ENCODE measurements around the gene LRP11. TPM values are rescaled to one million over a fixed set of nuclear protein-coding genes. Genes with fewer than 3 reads are reported as not detected.
"Not testable (repeated sequence)": the region's sequence is repeated elsewhere in the genome, so short reads cannot be mapped to it uniquely, and the experiment has no call there.

The LRP11 gene
- total RNA-seq, 1 donor from 2014 or later = 129 TPM

- no peak overlapping the region for H3K4me3 ChIP-seq (ENCODE audit: low read depth, low read length)
- FAIRE-seq = no peak
- TF ChIP-seq CTCF (IDR thresholded peaks at IDR 0.05; ENCODE audit: insufficient read depth, low read length, severe bottlenecking) = no peak
- peak; percentile 84 for DNase-seq (ENCODE audit: low read depth)
- H3K27me3 ChIP-seq (ENCODE audit: control insufficient read depth, insufficient read depth, low read length) = no peaks in the 10 kb centered on the region
- no peaks in the 10 kb centered on the region for H3K36me3 ChIP-seq (ENCODE audit: control insufficient read depth, insufficient read depth, low read length)
These were observed 31.7 kb upstream of the LRP11 start for GRCh38 chr6:149895833-149896271.

GRCh38 chr6:149895048-149895590 is 31.0 kb upstream of the LRP11 start:
- no peaks in the 10 kb centered on the region for H3K27me3 ChIP-seq (ENCODE audit: control insufficient read depth, insufficient read depth, low read length)
- FAIRE-seq (no peak), DNase-seq (ENCODE audit: low read depth) (peak; percentile 66)
- H3K4me3 ChIP-seq (ENCODE audit: low read depth, low read length) = no peak overlapping the region
- TF ChIP-seq CTCF (IDR thresholded peaks at IDR 0.05; ENCODE audit: insufficient read depth, low read length, severe bottlenecking) = peak; percentile 15
- no peaks in the 10 kb centered on the region for H3K36me3 ChIP-seq (ENCODE audit: control insufficient read depth, insufficient read depth, low read length)

GRCh38 chr6:149891864-149892263 is 27.7 kb upstream of the LRP11 start:
- H3K27me3 ChIP-seq (ENCODE audit: control insufficient read depth, insufficient read depth, low read length); FAIRE-seq; DNase-seq (ENCODE audit: low read depth); H3K36me3 ChIP-seq (ENCODE audit: control insufficient read depth, insufficient read depth, low read length); H3K4me3 ChIP-seq (ENCODE audit: low read depth, low read length): not testable (repeated sequence)

DNA sequence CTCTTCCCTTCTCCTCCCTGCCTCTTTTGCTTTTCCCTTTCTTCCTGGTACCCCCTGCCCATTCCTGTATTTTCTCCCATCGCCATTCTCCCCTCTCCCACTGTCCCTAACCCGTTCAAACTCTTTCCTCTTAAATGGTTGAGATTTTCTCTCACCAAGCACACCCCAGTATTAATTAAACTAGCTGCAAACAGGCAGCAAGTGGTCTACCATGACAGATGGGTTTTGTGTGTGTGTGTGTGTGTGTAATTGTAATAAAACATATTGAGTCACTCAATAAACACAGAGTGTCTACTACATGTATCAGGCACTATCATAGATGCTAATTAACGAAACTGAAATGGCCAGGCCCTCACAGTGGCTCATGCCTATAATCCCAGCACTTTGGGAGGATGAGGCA is 27.1 kb upstream of the LRP11 start:
- Histone ChIP-seq H3K4me3 (ENCODE audit: low read depth, low read length) (no peak overlapping the region), H3K36me3 (ENCODE audit: control insufficient read depth, insufficient read depth, low read length) (peaks cover 5% of the 10 kb centered on the region), H3K27me3 (ENCODE audit: control insufficient read depth, insufficient read depth, low read length) (no peaks in the 10 kb centered on the region)
- TF ChIP-seq CTCF (IDR thresholded peaks at IDR 0.05; ENCODE audit: insufficient read depth, low read length, severe bottlenecking) = no peak
- DNase-seq (ENCODE audit: low read depth) (peak; percentile 84), FAIRE-seq (no peak)

- peaks cover 5% of the 10 kb centered on the region for H3K36me3 ChIP-seq (ENCODE audit: control insufficient read depth, insufficient read depth, low read length)
- TF ChIP-seq CTCF (IDR thresholded peaks at IDR 0.05; ENCODE audit: insufficient read depth, low read length, severe bottlenecking) = no peak
- H3K27me3 ChIP-seq (ENCODE audit: control insufficient read depth, insufficient read depth, low read length) = no peaks in the 10 kb centered on the region
- DNase-seq (ENCODE audit: low read depth) = peak; percentile 95
- peak; percentile 92 for FAIRE-seq
- peak overlapping the region; percentile 17 for H3K4me3 ChIP-seq (ENCODE audit: low read depth, low read length)
These were observed 26.5 kb upstream of the LRP11 start for GRCh38 chr6:149890629-149891045.

DNA sequence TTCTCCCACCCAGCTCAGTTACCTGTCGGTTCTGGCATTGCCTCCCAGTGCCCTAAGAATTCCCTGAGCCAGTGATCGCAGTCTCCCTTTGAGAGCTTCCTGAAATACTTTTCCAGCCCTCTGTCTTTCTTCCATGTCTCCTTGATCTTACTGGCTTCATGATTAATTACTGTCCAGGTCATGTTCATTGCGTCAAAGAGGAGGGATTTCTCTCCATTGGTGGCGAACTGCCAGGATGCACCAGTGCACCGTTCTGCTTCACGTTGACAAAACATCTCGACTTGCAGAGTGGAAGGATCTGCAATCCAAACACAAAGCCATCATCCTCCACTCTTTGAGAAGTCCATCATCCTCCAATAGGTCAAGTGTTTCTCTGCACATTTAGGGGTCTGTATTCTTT is 25.2 kb upstream of the LRP11 start:
- H3K27me3 ChIP-seq (ENCODE audit: control insufficient read depth, insufficient read depth, low read length) = no peaks in the 10 kb centered on the region
- FAIRE-seq (peak; percentile 84), DNase-seq (ENCODE audit: low read depth) (no peak)
- no peak for TF ChIP-seq CTCF (IDR thresholded peaks at IDR 0.05; ENCODE audit: insufficient read depth, low read length, severe bottlenecking)
- no peak overlapping the region for H3K4me3 ChIP-seq (ENCODE audit: low read depth, low read length)
- H3K36me3 ChIP-seq (ENCODE audit: control insufficient read depth, insufficient read depth, low read length) = peaks cover 5% of the 10 kb centered on the region
